Liver (tissue), 9 donors: ENCODE results near the gene TNN. TPM values are rescaled to one million over a fixed set of nuclear protein-coding genes. Genes with fewer than 3 reads are reported as not detected.

ENCODE experiments used
- DNase-seq: peaks from one replicate; pipeline ENCODE4 v3.0.0-alpha.2; 2017; ENCODE audit warnings: low spot score
- H3K27ac ChIP-seq, 2 donors: one replicate each; pipeline ENCODE4 v1.7.0; 2013; ENCODE audit warnings: inconsistent platforms in 2 of 2, low read length in 2 of 2, control low read depth in 1 of 2, low read depth in 1 of 2, mild to moderate bottlenecking in 1 of 2
- H3K27me3 ChIP-seq, 4 donors: one replicate each; pipeline versions ENCODE4 v1.6.1 to v1.7.0; 2013; ENCODE audit warnings: low read length in 3 of 4, inconsistent platforms in 1 of 4, mild to moderate bottlenecking in 1 of 4, moderate library complexity in 1 of 4; ENCODE audit not compliant: control insufficient read depth in 4 of 4, insufficient read depth in 4 of 4
- H3K36me3 ChIP-seq, 4 donors: one replicate each; pipeline versions ENCODE4 v1.6.1 to v1.7.0; 2013; ENCODE audit warnings: low read length in 3 of 4, mild to moderate bottlenecking in 3 of 4, low read depth in 1 of 4, moderate library complexity in 1 of 4; ENCODE audit not compliant: control insufficient read depth in 4 of 4, insufficient read depth in 3 of 4
- H3K4me1 ChIP-seq, 4 donors: one replicate each; pipeline versions ENCODE4 v1.6.1 to v1.7.0; 2013; ENCODE audit warnings: low read length in 3 of 4, mild to moderate bottlenecking in 3 of 4, moderate library complexity in 1 of 4; ENCODE audit not compliant: control insufficient read depth in 4 of 4, insufficient read depth in 4 of 4
- H3K4me3 ChIP-seq, 3 donors: one replicate each; pipeline versions ENCODE4 v1.6.1 to v1.7.0; 2013; ENCODE audit warnings: low read length in 3 of 3, control low read depth in 1 of 3, low read depth in 1 of 3, mild to moderate bottlenecking in 1 of 3
- H3K9ac ChIP-seq, 2 donors: one replicate each; pipeline ENCODE4 v1.7.0; 2013; ENCODE audit warnings: low read length in 2 of 2, mild to moderate bottlenecking in 2 of 2, moderate library complexity in 2 of 2, control low read depth in 1 of 2, low read depth in 1 of 2
- H3K9me3 ChIP-seq, 4 donors: one replicate each; pipeline versions ENCODE4 v1.6.1 to v1.7.0; 2013; ENCODE audit warnings: low read length in 3 of 4; ENCODE audit not compliant: control insufficient read depth in 4 of 4
- ATF3 ChIP-seq: IDR thresholded peaks from 2 replicates; pipeline ENCODE4 v1.6.1; 2016; ENCODE audit warnings: antibody characterized with exemption
- CTCF ChIP-seq: fragments of 150-350 bp; IDR thresholded peaks from 2 replicates; pipeline ENCODE4 v1.5.1; 2017; ENCODE audit warnings: improper control_type of control experiment, low read depth, low read length; ENCODE audit not compliant: missing input control
- EGR1 ChIP-seq, 2 donors: IDR thresholded peaks; 2 replicates each; pipeline ENCODE4 v1.6.1; 2016 to 2018; ENCODE audit warnings: antibody characterized with exemption in 2 of 2, low read depth in 2 of 2
- FOXA1 ChIP-seq: IDR thresholded peaks from 2 replicates; pipeline ENCODE4 v1.6.1; 2016; ENCODE audit warnings: antibody characterized with exemption
- FOXA2 ChIP-seq: IDR thresholded peaks from 2 replicates; pipeline ENCODE4 v1.6.1; 2016; ENCODE audit warnings: antibody characterized with exemption
- GABPA ChIP-seq, 2 donors: IDR thresholded peaks in 1 of 2; conservative IDR thresholded peaks in 1 of 2; 2 replicates each; pipeline ENCODE4 v1.6.1; 2016; ENCODE audit warnings: antibody characterized with exemption in 2 of 2, mild to moderate bottlenecking in 1 of 2, moderate library complexity in 1 of 2
- HNF4A ChIP-seq, 2 donors: conservative IDR thresholded peaks; 2 replicates each; pipeline ENCODE4 v1.6.1; 2016; ENCODE audit warnings: antibody characterized with exemption in 2 of 2, mild to moderate bottlenecking in 2 of 2
- HNF4G ChIP-seq: IDR thresholded peaks from 2 replicates; pipeline ENCODE4 v1.6.1; 2016; ENCODE audit warnings: antibody characterized with exemption
- JUND ChIP-seq, 2 donors: IDR thresholded peaks; 2 replicates each; pipeline ENCODE4 v1.6.1; 2016; ENCODE audit warnings: antibody characterized with exemption in 2 of 2
- NR2F2 ChIP-seq: IDR thresholded peaks from 2 replicates; pipeline ENCODE4 v1.6.1; 2016; ENCODE audit warnings: antibody characterized with exemption
- RAD21 ChIP-seq, 2 donors: IDR thresholded peaks; 2 replicates each; pipeline ENCODE4 v1.6.1; 2016; ENCODE audit warnings: antibody characterized with exemption in 2 of 2, mild to moderate bottlenecking in 2 of 2
- REST ChIP-seq: IDR thresholded peaks from 2 replicates; pipeline ENCODE4 v1.6.1; 2016; ENCODE audit warnings: antibody characterized with exemption, mild to moderate bottlenecking
- RXRA ChIP-seq, 2 donors: IDR thresholded peaks; 2 replicates each; pipeline ENCODE4 v1.6.1; 2017 to 2018; ENCODE audit warnings: antibody characterized with exemption in 2 of 2, mild to moderate bottlenecking in 1 of 2
- SP1 ChIP-seq: IDR thresholded peaks from 2 replicates; pipeline ENCODE4 v1.6.1; 2018; ENCODE audit warnings: antibody characterized with exemption, mild to moderate bottlenecking
- TAF1 ChIP-seq: conservative IDR thresholded peaks from 2 replicates; pipeline ENCODE4 v1.6.1; 2016; ENCODE audit warnings: antibody characterized with exemption, mild to moderate bottlenecking
- YY1 ChIP-seq: IDR thresholded peaks from 2 replicates; pipeline ENCODE4 v1.6.1; 2016; ENCODE audit warnings: antibody characterized with exemption, mild to moderate bottlenecking
- WGBS: extraction: QIAGEN DNeasy Blood & Tissue Kit; methylation state at CpG from one replicate; pipeline ENCODE4 v1.1.7; 2013; 5-methylcytosine and 5-hydroxymethylcytosine counted together
- polyA plus RNA-seq, 2 donors: library from polyadenylated mRNA; stranded (reverse) in 1 of 2; unstranded in 1 of 2; fragments of 200-250 nt in 1 of 2; fragments of >200 nt in 1 of 2; fragmentation: Nextera tagmentation in 1 of 2; extraction: Ambion mirVana in 1 of 2; gene quantifications; one replicate each; pipeline versions ENCODE4 v1.2.1 to v1.2.3, GENCODE V29; 2013 to 2015
- total RNA-seq, 2 donors: library from RNA; depleted of rRNA; stranded (reverse); fragments of >200 nt; gene quantifications; one replicate each; pipeline ENCODE4 v1.2.3, GENCODE V29; 2014
- TF ChIP-seq, protein P1 (sequence below): IDR thresholded peaks from 2 replicates; pipeline ENCODE4 v1.6.1; 2016; ENCODE audit warnings: antibody characterized with exemption
- TF ChIP-seq, protein P2 (sequence below): IDR thresholded peaks from 2 replicates; pipeline ENCODE4 v1.6.1; 2016; ENCODE audit warnings: antibody characterized with exemption
- donor health status: healthy.
- donor health status: healthy.
- donor health status: healthy.
- donor health status: healthy.
- donor health status: healthy.

Gene TNN
- total and polyA plus RNA-seq, 4 donors, result 0.11 to 1.8 (median 0.80) TPM

DNA sequence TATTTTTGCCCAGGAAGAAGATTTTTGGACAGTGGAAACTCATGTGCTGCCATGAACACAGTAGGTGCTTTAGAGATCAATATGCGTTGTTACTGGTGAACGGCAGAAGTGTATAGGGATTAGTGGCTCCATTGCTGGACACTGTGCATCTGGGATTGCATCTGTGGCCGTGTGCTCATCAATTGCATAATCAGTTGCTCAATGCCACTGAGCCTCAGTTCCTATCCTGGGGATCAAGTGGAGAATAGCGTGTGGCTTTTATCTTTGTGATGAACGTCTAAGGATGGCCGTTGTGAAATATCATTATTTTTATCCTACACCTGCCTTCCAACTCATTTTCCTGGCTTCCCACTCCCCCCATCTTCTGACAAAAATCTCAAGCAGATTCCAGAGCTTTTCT lies 5.4 kb downstream of the TNN start:
- no peak overlapping the region for H3K27ac ChIP-seq
- TF ChIP-seq RXRA (IDR thresholded peaks at IDR 0.05) (no peak), JUND (IDR thresholded peaks at IDR 0.05) (no peak), NR2F2 (no peak)
- TF ChIP-seq, protein P1, sequence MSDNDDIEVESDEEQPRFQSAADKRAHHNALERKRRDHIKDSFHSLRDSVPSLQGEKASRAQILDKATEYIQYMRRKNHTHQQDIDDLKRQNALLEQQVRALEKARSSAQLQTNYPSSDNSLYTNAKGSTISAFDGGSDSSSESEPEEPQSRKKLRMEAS, result no peak
- 50% methylated on average over 6 of the region's 6 CpGs for WGBS
- H3K4me3 ChIP-seq, result no peak overlapping the region
- no peaks in the 10 kb centered on the region for H3K9me3 ChIP-seq
- no peaks in the 10 kb centered on the region for H3K27me3 ChIP-seq
- H3K9ac ChIP-seq, result no peak overlapping the region
- H3K36me3 ChIP-seq, result no peaks in the 10 kb centered on the region
- peaks cover 0 to 4% (median 0%) of the 10 kb centered on the region in 4 donors for H3K4me1 ChIP-seq
- no peak for DNase-seq

DNA sequence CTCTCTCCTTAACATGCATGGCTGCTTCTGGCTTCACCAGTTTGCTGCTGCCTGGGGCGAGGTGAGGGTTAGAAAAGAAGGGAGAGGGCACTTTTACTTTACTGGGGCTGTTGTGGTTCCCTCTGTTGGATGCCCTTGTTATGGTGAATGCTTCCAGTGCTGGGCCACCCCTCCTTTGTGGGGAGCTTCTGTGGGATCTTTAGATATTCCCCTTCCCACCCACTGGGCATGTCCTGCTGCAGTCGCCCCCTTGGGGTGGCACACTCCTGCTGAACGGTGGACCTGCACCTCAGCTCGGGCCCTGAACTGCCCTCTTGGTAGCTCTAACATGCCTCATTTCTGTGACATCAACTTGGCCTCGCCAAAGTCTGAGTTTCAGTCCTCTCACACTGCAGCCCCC lies 6.0 kb downstream of the TNN start:
- no peaks in the 10 kb centered on the region for H3K27me3 ChIP-seq
- no peaks in the 10 kb centered on the region for H3K36me3 ChIP-seq
- H3K27ac ChIP-seq, result no peak overlapping the region
- H3K9me3 ChIP-seq, result no peaks in the 10 kb centered on the region
- no peak overlapping the region for H3K4me3 ChIP-seq
- no peak for DNase-seq
- TF ChIP-seq HNF4A (conservative IDR thresholded peaks at IDR 0.05) (no peak), SP1 (no peak), EGR1 (IDR thresholded peaks at IDR 0.05; ENCODE audit: low read depth in 2 of 2) (no peak)
- H3K9ac ChIP-seq, result no peak overlapping the region
- peaks cover 0 to 4% (median 0%) of the 10 kb centered on the region in 4 donors for H3K4me1 ChIP-seq
- 50% methylated on average over 5 of the region's 5 CpGs for WGBS

GRCh38 chr1:175075572-175076568 lies 8.2 kb downstream of the TNN start:
- 76% methylated on average over 14 of the region's 14 CpGs for WGBS
- Histone ChIP-seq H3K27me3 (no peaks in the 10 kb centered on the region), H3K36me3 (no peaks in the 10 kb centered on the region), H3K27ac (no peak overlapping the region), H3K4me3 (no peak overlapping the region), H3K9ac (no peak overlapping the region), H3K4me1 (peaks cover 0 to 4% (median 0%) of the 10 kb centered on the region in 4 donors), H3K9me3 (no peaks in the 10 kb centered on the region)
- TF ChIP-seq GABPA (IDR thresholded peaks at IDR 0.05 in 1 of 2, conservative IDR thresholded peaks at IDR 0.05 in 1 of 2), result no peak
- TF ChIP-seq CTCF, result no peak
- no peak for TF ChIP-seq REST
- no peak for TF ChIP-seq FOXA1
- no peak for TF ChIP-seq RXRA (IDR thresholded peaks at IDR 0.05)
- TF ChIP-seq YY1, result no peak
- TF ChIP-seq TAF1, result no peak
- TF ChIP-seq ATF3, result no peak
- TF ChIP-seq, protein P2, sequence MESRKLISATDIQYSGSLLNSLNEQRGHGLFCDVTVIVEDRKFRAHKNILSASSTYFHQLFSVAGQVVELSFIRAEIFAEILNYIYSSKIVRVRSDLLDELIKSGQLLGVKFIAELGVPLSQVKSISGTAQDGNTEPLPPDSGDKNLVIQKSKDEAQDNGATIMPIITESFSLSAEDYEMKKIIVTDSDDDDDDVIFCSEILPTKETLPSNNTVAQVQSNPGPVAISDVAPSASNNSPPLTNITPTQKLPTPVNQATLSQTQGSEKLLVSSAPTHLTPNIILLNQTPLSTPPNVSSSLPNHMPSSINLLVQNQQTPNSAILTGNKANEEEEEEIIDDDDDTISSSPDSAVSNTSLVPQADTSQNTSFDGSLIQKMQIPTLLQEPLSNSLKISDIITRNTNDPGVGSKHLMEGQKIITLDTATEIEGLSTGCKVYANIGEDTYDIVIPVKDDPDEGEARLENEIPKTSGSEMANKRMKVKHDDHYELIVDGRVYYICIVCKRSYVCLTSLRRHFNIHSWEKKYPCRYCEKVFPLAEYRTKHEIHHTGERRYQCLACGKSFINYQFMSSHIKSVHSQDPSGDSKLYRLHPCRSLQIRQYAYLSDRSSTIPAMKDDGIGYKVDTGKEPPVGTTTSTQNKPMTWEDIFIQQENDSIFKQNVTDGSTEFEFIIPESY, result no peak
- no peak for TF ChIP-seq RAD21 (IDR thresholded peaks at IDR 0.05)
- TF ChIP-seq HNF4G, result no peak
- TF ChIP-seq NR2F2, result no peak
- TF ChIP-seq SP1, result no peak
- TF ChIP-seq, protein P1, result no peak
- no peak for TF ChIP-seq FOXA2
- no peak for TF ChIP-seq JUND (IDR thresholded peaks at IDR 0.05)
- TF ChIP-seq HNF4A (conservative IDR thresholded peaks at IDR 0.05), result no peak
- no peak for TF ChIP-seq EGR1 (IDR thresholded peaks at IDR 0.05; ENCODE audit: low read depth in 2 of 2)
- DNase-seq, result no peak
